GM12864 (cell line): Measurements from ENCODE around the gene LRP1-AS.

Experiments used
- DNase-seq: peaks from one replicate; pipeline ENCODE4 v3.0.0-alpha.2; 2011; ENCODE audit warnings: low read depth
- H3K4me3 ChIP-seq: 2 replicates; pipeline ENCODE4 v1.5.1; 2011; ENCODE audit warnings: mild to moderate bottlenecking, low read depth, low read length, control low read depth
- CTCF ChIP-seq: IDR thresholded peaks from 2 replicates; pipeline ENCODE4 v1.5.1; 2011; ENCODE audit warnings: low read depth, mild to moderate bottlenecking, moderate library complexity, low read length, control low read depth, inconsistent platforms; ENCODE audit errors: missing control alignments

LRP1-AS gene

GRCh38 chr12:57151741-57152630 lies 4.6 kb upstream of the LRP1-AS start:
- H3K4me3 ChIP-seq: no peak overlapping the region
- TF ChIP-seq CTCF: no peak
- no peak for DNase-seq

GRCh38 chr12:57150400-57151000 lies 3.1 kb upstream of the LRP1-AS start:
- no peak overlapping the region for H3K4me3 ChIP-seq
- TF ChIP-seq CTCF: no peak
- no peak for DNase-seq

GRCh38 chr12:57149245-57149900 lies 2.0 kb upstream of the LRP1-AS start:
- no peak overlapping the region for H3K4me3 ChIP-seq
- DNase-seq: no peak
- TF ChIP-seq CTCF: no peak

GRCh38 chr12:57148469-57149244 lies 1.2 kb upstream of the LRP1-AS start:
- DNase-seq: no peak
- no peak overlapping the region for H3K4me3 ChIP-seq
- TF ChIP-seq CTCF: no peak

GRCh38 chr12:57146092-57146491 lies 1.3 kb downstream of the LRP1-AS start:
- no peak for TF ChIP-seq CTCF
- H3K4me3 ChIP-seq: no peak overlapping the region

GRCh38 chr12:57145460-57146059 lies 1.9 kb downstream of the LRP1-AS start:
- no peak for DNase-seq
- no peak for TF ChIP-seq CTCF
- no peak overlapping the region for H3K4me3 ChIP-seq

More at GRCh38 chr12:57146092-57146491, 1.3 kb downstream of the LRP1-AS start:
- no peak for DNase-seq
